Measurements from ENCODE around the gene HES4.
A peak's percentile ranks its signal among the peaks of the same experiment; 100 is the strongest.

DNA sequence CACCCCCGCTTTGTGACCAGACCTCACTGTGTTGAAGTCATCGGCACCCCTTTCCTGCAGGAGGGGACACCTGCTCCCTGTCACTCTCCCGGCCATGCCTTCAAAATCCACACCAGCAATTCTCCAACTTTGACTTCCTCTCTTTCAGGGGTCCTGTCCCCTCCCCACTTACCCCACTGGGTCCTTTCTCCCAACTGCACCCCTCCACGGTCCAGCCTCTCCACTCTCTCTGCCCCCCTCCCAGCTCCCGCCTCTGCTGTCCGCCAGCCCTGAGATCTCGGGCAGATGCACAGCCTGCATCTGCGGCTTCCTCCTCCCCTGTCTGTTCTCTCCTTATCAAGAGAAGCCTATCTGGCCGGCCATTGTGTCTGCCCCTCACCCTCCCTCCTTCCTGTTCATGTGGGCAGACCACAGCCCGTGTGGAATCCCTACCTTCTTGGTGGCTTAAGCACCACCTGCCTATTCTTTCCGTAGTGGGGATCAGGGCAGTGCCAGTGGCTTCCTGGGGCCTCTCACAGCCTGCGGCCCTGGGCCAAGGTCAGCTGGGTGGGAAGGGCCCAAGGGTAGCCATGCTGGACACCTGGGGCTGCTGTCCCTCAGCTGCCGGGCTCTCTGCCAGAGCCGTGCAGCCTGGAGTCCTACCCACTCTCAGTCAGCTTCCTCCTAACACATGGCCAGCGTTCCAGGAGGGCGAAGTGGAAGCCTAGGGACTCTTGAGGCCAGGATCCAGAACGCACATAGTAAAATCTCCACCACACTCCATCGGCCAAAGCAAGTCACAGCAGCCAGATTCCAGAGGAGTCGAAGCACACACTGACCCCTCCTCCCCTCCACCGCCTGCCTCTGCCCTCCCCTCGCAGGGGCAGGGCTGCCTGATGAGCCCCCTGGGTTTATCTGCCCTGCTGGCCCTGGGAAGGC lies 5.1 kb upstream of the HES4 start:
- TF ChIP-seq POLR2A (IDR thresholded peaks at IDR 0.05): no peak
- no peak for TF ChIP-seq EP300 (IDR thresholded peaks at IDR 0.05)
- TF ChIP-seq CTCF (IDR thresholded peaks at IDR 0.05): no peak
- TF ChIP-seq POLR2AphosphoS5 (IDR thresholded peaks at IDR 0.05): peak in 1 of 3 donors; percentile 19

Data from stomach (tissue), 4 donors.